DMS153 (cell line): Measurements from ENCODE around the gene CYP4F12.

ENCODE experiments used
- DNase-seq: peaks from one replicate; lab custom pipeline; 2025; lab: John Stamatoyannopoulos, UW

Gene CYP4F12, protein sequence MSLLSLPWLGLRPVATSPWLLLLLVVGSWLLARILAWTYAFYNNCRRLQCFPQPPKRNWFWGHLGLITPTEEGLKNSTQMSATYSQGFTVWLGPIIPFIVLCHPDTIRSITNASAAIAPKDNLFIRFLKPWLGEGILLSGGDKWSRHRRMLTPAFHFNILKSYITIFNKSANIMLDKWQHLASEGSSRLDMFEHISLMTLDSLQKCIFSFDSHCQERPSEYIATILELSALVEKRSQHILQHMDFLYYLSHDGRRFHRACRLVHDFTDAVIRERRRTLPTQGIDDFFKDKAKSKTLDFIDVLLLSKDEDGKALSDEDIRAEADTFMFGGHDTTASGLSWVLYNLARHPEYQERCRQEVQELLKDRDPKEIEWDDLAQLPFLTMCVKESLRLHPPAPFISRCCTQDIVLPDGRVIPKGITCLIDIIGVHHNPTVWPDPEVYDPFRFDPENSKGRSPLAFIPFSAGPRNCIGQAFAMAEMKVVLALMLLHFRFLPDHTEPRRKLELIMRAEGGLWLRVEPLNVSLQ

DNA sequence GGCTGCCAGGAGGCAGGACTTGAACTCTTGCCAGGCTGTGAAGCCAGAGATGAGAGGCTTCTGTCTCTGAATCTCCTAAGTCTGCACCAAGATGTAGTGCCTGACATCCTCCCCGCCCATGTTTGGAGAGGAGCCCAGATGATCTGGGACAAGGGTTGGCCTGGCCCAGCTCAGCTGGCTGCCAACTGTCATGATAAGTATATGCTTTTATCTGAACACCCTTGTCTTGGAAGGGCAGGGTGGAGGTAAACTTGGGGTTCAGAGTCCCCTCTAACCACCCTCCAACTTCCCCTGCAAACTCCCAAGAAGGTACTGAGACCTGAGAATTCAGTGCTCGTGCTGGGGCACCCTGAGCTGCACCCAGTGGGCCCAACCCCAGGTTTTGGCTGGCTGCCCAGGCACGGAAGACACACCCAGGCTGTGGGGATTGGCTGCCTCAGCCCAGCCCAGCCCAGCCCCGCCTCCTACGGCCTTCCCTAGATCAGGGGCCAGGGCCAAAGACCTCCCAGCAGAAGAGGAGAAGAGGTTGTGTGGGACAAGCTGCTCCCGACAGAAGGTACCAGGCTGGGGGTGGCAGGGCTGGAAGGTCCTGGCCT lies at the start of gene CYP4F12:
Gene CYP4F12 (plus strand): TSS at position 508 of the 596 bp plus-strand sequence. CDS start 443 bp downstream, outside the sequence.
- DNase-seq: peak; percentile 61

DNA sequence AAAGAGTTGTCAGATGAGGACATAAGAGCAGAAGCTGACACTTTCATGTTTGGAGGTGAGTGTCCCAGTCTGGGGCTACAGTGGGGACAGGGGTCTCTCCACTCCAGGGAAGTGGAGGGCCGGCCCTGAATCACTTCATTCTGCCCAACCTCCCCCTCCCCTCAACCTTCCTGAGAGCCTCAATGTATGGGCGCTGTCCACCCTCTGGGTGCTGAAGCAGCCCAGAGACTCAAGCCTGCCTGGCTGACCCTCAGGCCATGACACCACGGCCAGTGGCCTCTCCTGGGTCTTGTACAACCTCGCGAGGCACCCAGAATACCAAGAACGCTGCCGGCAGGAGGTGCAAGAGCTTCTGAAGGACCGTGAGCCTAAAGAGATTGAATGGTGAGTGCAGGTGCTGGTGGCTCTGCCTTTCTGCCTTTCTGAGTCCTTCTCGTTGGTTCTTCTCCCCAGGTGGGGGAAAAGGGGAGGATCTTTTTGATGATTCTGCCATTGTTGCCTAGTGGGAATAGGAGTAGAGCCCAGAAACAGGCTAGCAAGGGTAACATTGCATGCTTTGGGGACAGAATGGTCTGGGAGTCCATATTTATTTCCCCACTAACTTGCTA lies 49.1 kb upstream of the CYP4F12 start:
- no peak for DNase-seq

DNA sequence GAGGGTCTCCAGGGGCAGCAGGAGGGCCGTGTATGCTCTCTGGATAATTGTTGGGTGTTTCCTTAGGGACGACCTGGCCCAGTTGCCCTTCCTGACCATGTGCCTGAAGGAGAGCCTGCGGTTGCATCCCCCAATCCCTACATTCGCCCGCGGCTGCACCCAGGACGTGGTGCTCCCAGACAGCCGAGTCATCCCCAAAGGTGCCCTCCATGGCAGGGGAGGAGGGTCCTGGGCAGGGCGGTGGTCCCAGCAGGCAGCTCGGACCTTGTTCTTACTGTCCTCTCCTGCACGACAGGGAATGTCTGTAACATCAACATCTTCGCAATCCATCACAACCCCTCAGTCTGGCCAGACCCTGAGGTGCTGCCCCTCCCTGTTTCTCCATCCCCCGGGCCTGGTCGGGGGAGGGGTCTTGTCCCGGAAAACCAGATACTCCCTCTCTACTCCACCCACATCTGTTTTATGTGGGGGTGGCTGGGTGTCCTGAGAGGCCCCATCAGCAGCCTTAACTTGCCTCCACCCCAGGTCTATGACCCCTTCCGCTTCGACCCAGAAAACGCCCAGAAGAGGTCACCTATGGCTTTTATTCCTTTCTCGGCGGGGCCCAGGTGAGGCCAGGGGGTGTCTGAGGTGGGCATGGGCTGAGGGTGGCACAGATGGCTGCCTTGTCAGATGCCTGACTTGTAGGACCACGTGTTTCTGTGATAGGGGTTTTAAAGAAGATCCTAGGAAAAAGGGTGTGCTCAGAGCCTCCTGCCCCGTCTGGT lies 44.5 kb upstream of the CYP4F12 start:
- no peak for DNase-seq

DNA sequence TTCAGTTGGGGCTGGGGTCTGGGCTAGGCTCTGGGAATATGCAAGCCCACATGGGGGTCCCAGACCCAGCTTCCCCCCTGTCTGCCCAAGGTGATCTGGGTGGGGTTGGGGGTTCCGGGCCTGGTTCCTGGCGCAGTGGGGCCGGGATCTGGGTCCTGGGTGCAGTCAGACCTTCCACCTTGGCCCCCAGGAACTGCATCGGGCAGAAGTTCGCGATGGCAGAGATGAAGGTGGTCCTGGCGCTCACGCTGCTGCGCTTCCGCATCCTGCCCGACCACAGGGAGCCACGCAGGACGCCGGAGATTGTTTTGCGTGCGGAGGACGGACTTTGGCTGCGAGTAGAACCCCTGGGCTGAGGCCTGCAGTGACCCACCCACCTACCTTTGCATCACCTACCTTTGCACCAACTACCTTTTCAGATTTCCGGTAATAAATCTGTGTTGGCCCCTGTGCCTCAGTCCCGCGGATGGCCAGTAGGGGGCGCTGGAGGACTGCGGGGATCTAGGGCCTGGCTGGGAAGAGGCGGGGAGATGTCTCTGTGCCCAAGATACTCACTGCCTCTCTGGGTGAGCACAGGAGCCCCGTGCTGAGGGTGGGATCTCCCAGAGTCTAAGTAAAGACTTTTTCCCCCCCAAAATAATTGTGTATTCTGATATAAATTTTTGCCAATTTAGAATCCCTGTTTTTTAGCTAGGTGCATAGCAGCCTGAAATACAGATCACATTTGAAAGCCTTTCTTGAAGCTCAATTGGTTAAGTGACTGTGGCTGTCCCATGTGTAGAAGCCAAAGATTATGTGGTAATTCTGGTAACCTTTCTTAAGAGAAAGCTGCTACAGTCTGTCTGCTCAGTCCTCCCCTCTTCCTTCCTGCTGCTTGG lies 43.6 kb upstream of the CYP4F12 start:
- DNase-seq: peak; percentile 65

- no peak for DNase-seq
These were observed 41.1 kb upstream of the CYP4F12 start for GRCh38 chr19:15631817-15632216.

GRCh38 chr19:15633082-15633835 lies 39.6 kb upstream of the CYP4F12 start:
- DNase-seq: no peak

GRCh38 chr19:15634105-15634504 lies 38.8 kb upstream of the CYP4F12 start:
- DNase-seq: no peak

DNA sequence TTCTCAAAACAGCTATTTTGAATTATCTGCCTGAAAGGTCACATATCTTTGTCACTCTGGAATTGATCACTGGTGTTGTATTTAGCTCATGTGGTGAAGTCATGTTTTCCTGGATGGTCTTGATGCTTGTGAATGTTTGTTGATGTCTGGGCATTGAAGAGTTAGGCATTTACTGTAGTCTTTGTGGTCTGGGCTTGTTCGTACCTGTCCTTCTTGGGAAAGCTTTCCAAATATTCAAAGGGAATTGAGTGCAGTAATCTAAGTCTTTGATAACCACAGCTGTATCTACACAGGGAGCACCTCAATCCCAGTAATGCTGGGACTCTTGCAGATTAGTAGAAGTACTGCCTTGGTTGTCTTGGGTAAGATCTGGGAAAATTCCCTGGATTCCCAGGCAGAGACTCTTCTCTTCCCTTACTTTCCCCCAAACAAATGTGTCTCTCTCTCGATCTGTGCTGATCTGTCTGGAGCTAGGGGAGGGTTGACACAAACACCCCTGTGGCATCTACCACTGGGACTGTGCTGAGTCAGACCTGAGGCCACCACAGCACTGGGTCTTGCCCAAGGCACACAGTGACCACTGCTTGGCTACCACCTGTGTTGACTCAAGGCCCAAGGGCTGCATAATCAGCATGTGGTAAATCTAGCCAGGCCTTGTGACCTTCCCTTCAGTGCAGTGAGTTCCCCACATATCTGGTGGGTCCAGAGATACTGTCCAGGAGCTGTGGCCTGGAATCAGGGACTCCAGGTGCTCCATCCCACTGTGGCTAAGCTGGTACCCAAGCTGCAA lies 37.7 kb upstream of the CYP4F12 start:
- DNase-seq: no peak

DNA sequence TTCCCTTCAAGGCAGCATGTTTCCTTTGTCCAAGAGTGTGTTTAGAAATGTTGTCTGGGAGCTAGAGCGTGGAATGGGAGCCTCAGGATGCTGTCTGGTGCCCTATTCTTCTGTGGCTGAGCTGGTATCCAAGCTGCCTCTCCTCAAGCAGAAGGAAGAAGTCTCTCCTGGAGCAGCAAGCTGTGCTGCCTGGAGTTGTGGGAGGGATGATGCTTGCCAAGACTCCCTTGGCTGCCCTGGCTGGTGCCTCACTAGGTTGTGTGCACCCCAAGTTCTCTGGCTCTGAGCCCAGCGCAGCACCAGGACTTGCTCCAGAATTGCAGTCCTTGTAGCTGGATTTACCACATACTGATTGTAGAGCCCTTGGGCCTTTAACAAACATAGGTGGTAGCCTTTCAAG lies 36.9 kb upstream of the CYP4F12 start:
- DNase-seq: no peak

DNA sequence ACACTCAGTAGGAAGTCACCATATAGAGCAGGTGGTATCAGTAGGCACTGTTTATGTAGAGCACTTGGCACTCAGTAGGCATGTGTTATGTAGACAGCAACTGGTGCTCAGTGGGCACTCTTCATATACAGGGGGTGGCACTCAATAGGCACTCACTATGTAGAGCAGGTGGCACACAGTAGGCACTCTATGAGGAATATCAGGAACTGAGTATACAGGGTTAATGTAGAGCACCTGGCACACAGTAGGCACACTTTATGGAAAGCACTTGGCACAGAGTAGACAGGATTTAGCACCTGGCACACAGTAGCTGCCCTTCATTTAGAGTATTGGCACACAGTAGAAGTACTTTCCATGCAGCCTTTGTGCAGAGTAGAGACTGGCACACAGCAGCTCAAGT lies 33.3 kb upstream of the CYP4F12 start:
- no peak for DNase-seq

DNA sequence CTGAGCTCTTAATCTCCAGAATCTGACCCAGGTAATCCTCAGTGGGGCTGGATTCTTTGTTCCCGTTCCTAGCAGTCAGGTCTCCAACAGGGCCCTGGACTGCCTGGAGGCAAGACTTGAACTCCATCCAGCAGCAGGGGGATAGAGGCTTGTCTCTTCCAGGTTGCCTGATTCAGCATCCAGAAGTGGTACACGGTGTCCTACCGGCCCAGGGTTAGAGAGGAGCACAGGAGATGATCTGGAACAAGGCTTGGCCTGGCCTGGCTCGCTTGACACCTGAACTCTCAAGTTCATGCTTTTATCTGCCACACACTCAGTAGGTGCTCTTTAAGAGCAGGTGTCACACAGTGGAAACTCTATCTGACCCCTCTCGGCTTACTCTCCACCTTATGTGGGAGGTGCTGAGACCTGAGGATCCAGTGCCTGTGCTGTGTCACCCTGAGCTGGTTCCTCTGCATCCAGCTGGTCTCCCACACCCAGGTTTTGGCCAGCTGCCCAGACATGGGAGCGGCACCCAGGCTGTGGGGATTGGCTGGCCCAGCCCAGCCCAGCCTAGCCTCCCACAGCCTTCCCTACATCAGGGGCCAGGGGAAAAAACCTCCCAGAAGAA lies 32.5 kb upstream of the CYP4F12 start, which contains the start of gene CYP4F3:
Gene CYP4F3 (plus strand): TSS at position 604 of the 610 bp plus-strand sequence. CDS start 519 bp downstream, outside the sequence.
- peak; percentile 96 for DNase-seq

DNA sequence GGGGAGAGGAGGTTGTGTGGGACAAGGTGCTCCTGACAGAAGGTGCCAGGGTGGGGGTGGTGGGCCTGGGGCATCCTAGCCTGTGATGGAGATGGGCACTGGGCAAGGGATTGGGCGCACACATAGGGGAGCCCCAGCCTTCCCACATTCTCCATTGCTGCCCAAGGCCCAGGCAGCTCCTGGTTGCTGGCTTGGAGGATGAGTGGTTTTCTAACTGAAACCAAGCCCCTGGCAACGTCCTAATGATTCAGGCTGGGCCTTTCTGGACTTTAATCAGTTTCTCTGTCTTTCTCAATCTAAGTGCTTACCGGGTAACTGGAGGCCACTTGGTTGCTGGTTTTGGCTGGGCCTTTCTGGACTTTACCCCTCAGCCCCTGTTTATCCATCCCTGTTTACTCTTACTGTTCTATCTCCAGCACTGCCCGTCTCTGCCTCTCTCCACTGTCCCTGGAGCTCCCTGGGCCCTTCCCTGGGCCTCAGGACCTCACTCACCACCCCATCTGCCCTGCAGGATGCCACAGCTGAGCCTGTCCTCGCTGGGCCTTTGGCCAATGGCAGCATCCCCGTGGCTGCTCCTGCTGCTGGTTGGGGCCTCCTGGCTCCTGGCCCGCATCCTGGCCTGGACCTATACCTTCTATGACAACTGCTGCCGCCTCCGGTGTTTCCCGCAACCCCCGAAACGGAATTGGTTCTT lies 31.8 kb upstream of the CYP4F12 start:
- no peak for DNase-seq

DNA sequence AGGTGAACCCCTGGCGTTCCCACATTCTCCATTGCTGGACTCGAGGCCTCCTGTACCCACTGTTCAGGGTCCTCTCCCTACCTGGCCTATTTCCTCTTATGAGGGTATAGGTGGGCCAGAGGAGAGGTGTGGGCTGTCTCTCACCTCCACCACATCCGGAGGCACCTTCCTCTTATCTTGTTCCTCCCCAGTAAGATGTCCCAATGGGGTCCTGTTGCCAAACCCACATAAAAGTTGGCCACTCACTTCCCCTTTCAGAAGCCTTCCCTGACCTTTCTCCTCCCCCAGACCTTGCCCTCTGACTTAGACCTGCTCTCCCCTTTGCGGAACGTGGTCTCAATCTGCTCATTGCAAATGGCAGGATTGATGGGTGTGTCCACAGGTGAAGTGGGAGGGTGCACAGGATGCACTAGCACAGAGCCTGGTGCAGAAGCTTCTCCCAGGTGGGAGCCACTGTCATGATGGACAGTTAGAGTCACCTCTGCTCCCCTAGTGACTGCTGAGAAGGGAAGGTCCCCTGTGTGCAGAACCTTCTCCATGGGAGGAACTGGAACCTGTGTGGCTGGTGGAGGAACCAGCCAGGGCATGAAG lies 30.9 kb upstream of the CYP4F12 start:
- DNase-seq: no peak

GRCh38 chr19:15642807-15643206 lies 30.1 kb upstream of the CYP4F12 start:
- no peak for DNase-seq

GRCh38 chr19:15643387-15643786 lies 29.5 kb upstream of the CYP4F12 start:
- DNase-seq: no peak

DNA sequence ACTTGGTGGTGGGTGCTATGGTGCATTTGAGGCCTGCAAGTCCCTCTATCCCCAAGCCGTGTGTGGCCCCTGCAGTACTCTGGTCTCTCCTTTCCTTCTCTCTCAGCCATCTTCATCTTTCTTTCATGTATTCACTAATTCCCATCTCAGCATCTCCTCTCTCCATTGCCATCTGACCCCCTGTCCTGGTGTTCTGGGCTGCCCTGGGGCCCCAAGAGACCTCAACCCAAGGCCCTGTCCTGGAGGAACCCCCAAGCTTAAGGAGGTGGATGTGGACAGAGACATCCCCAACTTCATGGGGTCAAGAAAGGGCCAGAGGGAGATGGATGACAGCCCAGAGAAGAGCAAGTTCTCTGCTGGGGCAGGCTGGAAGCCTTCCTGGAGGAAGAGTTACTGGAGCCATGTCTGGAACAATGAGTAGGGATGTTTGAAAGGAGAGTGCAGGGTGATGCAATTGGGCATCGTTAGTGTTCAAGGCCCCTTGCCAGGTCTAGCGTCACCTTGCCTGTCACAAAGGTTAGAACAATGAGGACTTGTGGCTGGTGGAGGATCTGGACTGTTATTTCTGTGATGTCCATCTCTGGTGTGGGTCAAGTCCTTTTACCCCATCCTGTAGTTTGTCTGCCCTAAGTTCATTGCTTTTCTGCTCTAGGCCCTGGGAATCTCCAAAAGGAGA lies 28.7 kb upstream of the CYP4F12 start:
- no peak for DNase-seq

- no peak for DNase-seq
These were observed 28.1 kb upstream of the CYP4F12 start for GRCh38 chr19:15644816-15645215.
